ENCODE measurements around the gene HDAC4. TPM values are rescaled to one million over a fixed set of nuclear protein-coding genes. Genes with fewer than 3 reads are reported as not detected.

The HDAC4 gene
- total RNA-seq, 1 experiment from 2014 or later: 44.4 TPM

GRCh38 chr2:239028253-239028619, 372.6 kb downstream of the HDAC4 start (continued):
- TF ChIP-seq ATF2 (CRISPR knock-in tag; IDR thresholded peaks at IDR 0.05; ENCODE audit: borderline replicate concordance, low read depth): no peak
- TF ChIP-seq FOXK1 (CRISPR knock-in tag; IDR thresholded peaks at IDR 0.05): no peak
- TF ChIP-seq NFATC4 (CRISPR knock-in tag; IDR thresholded peaks at IDR 0.05): no peak
- no peak for TF ChIP-seq ZNF281 (CRISPR knock-in tag; IDR thresholded peaks at IDR 0.05)
- TF ChIP-seq ZNF219 (CRISPR knock-in tag; IDR thresholded peaks at IDR 0.05; ENCODE audit: borderline replicate concordance): no peak
- TF ChIP-seq E2F1 (CRISPR knock-in tag; IDR thresholded peaks at IDR 0.05): no peak

GRCh38 chr2:239027391-239028252, 373.2 kb downstream of the HDAC4 start:
- ATAC-seq: no peak

More at GRCh38 chr2:239027391-239028252, 373.2 kb downstream of the HDAC4 start:
- no peaks in the 10 kb centered on the region for H3K9me3 Mint-ChIP-seq
- H3K27me3 Mint-ChIP-seq (ENCODE audit: low read depth): no peaks in the 10 kb centered on the region
- no peak overlapping the region for H3K4me3 Mint-ChIP-seq
- no peaks in the 10 kb centered on the region for H3K4me1 Mint-ChIP-seq
- H3K27ac Mint-ChIP-seq: no peak overlapping the region
- no peak for DNase-seq (ENCODE audit: low spot score)
- POLR2A ChIA-PET: no interaction called here
- no peak for TF ChIP-seq CREM (CRISPR knock-in tag; IDR thresholded peaks at IDR 0.05)
- no peak for TF ChIP-seq HMGA2 (CRISPR knock-in tag; IDR thresholded peaks at IDR 0.05)
- TF ChIP-seq ATF6 (CRISPR knock-in tag; IDR thresholded peaks at IDR 0.05): no peak
- no peak for TF ChIP-seq MXD4 (CRISPR knock-in tag; IDR thresholded peaks at IDR 0.05; ENCODE audit: borderline replicate concordance)
- TF ChIP-seq ZMAT4 (CRISPR knock-in tag; IDR thresholded peaks at IDR 0.05): no peak
- TF ChIP-seq ZNF317 (CRISPR knock-in tag; IDR thresholded peaks at IDR 0.05; ENCODE audit: borderline replicate concordance, low read depth): no peak
- TF ChIP-seq, protein P1, sequence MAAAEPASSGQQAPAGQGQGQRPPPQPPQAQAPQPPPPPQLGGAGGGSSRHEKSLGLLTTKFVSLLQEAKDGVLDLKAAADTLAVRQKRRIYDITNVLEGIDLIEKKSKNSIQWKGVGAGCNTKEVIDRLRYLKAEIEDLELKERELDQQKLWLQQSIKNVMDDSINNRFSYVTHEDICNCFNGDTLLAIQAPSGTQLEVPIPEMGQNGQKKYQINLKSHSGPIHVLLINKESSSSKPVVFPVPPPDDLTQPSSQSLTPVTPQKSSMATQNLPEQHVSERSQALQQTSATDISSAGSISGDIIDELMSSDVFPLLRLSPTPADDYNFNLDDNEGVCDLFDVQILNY (CRISPR knock-in tag; IDR thresholded peaks at IDR 0.05): no peak
- TF ChIP-seq ZNF263 (CRISPR knock-in tag; IDR thresholded peaks at IDR 0.05; ENCODE audit: low read depth): no peak
- no peak for TF ChIP-seq IRF1 (CRISPR knock-in tag; IDR thresholded peaks at IDR 0.05)
- no peak for TF ChIP-seq ZNF138 (CRISPR knock-in tag; conservative IDR thresholded peaks at IDR 0.05)
- no peak for TF ChIP-seq IRF2 (CRISPR knock-in tag; IDR thresholded peaks at IDR 0.05; ENCODE audit: borderline replicate concordance, low read depth)
- TF ChIP-seq USF2 (CRISPR knock-in tag; IDR thresholded peaks at IDR 0.05): no peak
- H3K36me3 Mint-ChIP-seq: no peaks in the 10 kb centered on the region
- CTCF ChIA-PET: interaction anchor here (1.1 kb wide), 1 partner anchor 16 kb away, joined by 3 read pairs; no protein-coding TSS in a partner anchor

All from WTC11 (cell line).